Activated CD8-positive, alpha-beta memory T cell treated with anti-CD3 and anti-CD28 coated beads, Interleukin-2, amount 50 U/mL, for 4 hours (primary cell): ENCODE data around the gene VARS2.
"Not testable (repeated sequence)": the region's sequence is repeated elsewhere in the genome, so short reads cannot be mapped to it uniquely, and the experiment has no call there.

Experiments
- DNase-seq: peaks from one replicate; pipeline ENCODE4 v3.0.0-alpha.2; 2020

VARS2 gene

GRCh38 chr6:30966154-30966553 lies 52.1 kb downstream of the VARS2 start:
- no peak for DNase-seq

GRCh38 chr6:30969171-30969570 lies 55.1 kb downstream of the VARS2 start:
- not testable (repeated sequence) for DNase-seq

GRCh38 chr6:30970946-30971345 lies 56.9 kb downstream of the VARS2 start:
- no peak for DNase-seq

- DNase-seq = no peak
These were observed 58.8 kb downstream of the VARS2 start for GRCh38 chr6:30972816-30973215.

- DNase-seq = no peak
These were observed 60.6 kb downstream of the VARS2 start for GRCh38 chr6:30974490-30975252.
